ENCODE results near the gene STAG1.
"Not testable (repeated sequence)": the region's sequence is repeated elsewhere in the genome, so short reads cannot be mapped to it uniquely, and the experiment has no call there.

The STAG1 gene

DNA sequence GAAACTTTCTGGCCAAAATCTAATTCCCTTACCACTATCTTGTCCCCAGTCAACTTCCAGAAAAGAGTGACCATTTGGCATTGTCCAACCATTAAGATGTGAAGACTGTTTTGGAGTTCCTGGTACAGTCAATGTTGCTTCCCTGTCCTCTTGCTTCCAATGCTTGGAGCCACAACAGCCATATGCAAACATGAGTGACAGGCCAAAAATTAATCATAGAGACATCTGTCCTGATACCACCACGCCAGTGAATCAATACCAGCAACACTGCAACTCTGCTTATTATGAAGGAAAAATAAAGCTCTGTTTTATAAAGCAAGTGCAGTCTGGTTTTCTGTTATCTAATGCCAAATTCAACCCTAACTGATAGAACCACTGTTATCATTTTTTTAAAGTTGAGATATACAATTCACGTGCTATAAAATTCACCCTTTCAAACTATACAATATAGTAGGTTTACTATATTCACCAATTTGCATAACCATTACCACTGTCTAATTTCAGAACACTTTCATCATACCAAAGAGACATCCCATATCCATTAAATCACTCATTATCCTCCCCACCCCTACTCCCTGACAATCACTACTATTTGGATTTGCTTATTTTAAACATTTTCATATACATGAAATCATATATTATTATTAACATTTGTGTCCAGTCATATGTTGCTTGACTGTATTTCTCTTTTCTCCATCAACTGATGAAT lies 76.9 kb downstream of the STAG1 start:
- H3K9me3 ChIP-seq (ENCODE audit: control insufficient read depth, insufficient read depth, low read depth, low read length), result no peaks in the 10 kb centered on the region
- H3K4me3 ChIP-seq (ENCODE audit: low read depth, low read length), result no peak overlapping the region
- H3K4me1 ChIP-seq (ENCODE audit: control insufficient read depth, insufficient read depth, low read length), result no peaks in the 10 kb centered on the region
- no peak overlapping the region for H3K9ac ChIP-seq (ENCODE audit: low read length)
- H3K27ac ChIP-seq (ENCODE audit: low read depth, low read length), result no peak overlapping the region
- no peaks in the 10 kb centered on the region for H3K27me3 ChIP-seq (ENCODE audit: control insufficient read depth, insufficient read depth, low read length)
- no peaks in the 10 kb centered on the region for H3K36me3 ChIP-seq (ENCODE audit: control insufficient read depth, insufficient read depth, low read length)

- no peaks in the 10 kb centered on the region for H3K9me3 ChIP-seq (ENCODE audit: control insufficient read depth, insufficient read depth, low read depth, low read length)
- no peak overlapping the region for H3K9ac ChIP-seq (ENCODE audit: low read length)
- no peak overlapping the region for H3K27ac ChIP-seq (ENCODE audit: low read depth, low read length)
- H3K4me1 ChIP-seq (ENCODE audit: control insufficient read depth, insufficient read depth, low read length), result no peaks in the 10 kb centered on the region
- H3K27me3 ChIP-seq (ENCODE audit: control insufficient read depth, insufficient read depth, low read length), result no peaks in the 10 kb centered on the region
- H3K36me3 ChIP-seq (ENCODE audit: control insufficient read depth, insufficient read depth, low read length), result no peaks in the 10 kb centered on the region
- H3K4me3 ChIP-seq (ENCODE audit: low read depth, low read length), result no peak overlapping the region
Measured at GRCh38 chr3:136672457-136672856, 79.7 kb downstream of the STAG1 start.

- Histone ChIP-seq H3K9me3 (ENCODE audit: control insufficient read depth, insufficient read depth, low read depth, low read length) (no peaks in the 10 kb centered on the region), H3K4me3 (ENCODE audit: low read depth, low read length) (no peak overlapping the region), H3K27me3 (ENCODE audit: control insufficient read depth, insufficient read depth, low read length) (no peaks in the 10 kb centered on the region), H3K4me1 (ENCODE audit: control insufficient read depth, insufficient read depth, low read length) (no peaks in the 10 kb centered on the region), H3K36me3 (ENCODE audit: control insufficient read depth, insufficient read depth, low read length) (no peaks in the 10 kb centered on the region), H3K9ac (ENCODE audit: low read length) (no peak overlapping the region), H3K27ac (ENCODE audit: low read depth, low read length) (no peak overlapping the region)
Measured at GRCh38 chr3:136671921-136672320, 80.3 kb downstream of the STAG1 start.

GRCh38 chr3:136670166-136670565 lies 82.0 kb downstream of the STAG1 start:
- no peaks in the 10 kb centered on the region for H3K4me1 ChIP-seq (ENCODE audit: control insufficient read depth, insufficient read depth, low read length)
- H3K36me3 ChIP-seq (ENCODE audit: control insufficient read depth, insufficient read depth, low read length), result no peaks in the 10 kb centered on the region
- H3K27me3 ChIP-seq (ENCODE audit: control insufficient read depth, insufficient read depth, low read length), result no peaks in the 10 kb centered on the region
- H3K4me3 ChIP-seq (ENCODE audit: low read depth, low read length), result no peak overlapping the region
- H3K27ac ChIP-seq (ENCODE audit: low read depth, low read length), result no peak overlapping the region
- no peaks in the 10 kb centered on the region for H3K9me3 ChIP-seq (ENCODE audit: control insufficient read depth, insufficient read depth, low read depth, low read length)
- H3K9ac ChIP-seq (ENCODE audit: low read length), result no peak overlapping the region

DNA sequence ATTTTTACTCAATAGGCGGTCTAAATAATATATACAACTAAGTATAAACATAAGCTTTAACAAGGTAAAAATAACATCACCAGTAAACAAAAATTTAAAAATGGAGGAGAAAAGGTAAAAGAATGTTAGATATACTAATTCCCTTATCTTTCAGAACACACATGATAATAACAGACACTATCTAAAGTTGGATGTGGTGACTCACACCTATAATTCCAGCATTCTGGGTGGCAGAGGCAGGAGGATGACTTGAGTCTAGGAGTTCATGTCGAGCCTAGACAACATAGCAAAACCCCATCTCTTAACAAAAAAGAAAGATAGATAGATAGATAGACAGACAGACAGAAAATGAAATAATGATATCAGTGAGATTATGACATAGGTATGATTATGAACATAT lies 85.1 kb downstream of the STAG1 start:
- no peaks in the 10 kb centered on the region for H3K27me3 ChIP-seq (ENCODE audit: control insufficient read depth, insufficient read depth, low read length)
- H3K27ac ChIP-seq (ENCODE audit: low read depth, low read length), result no peak overlapping the region
- H3K36me3 ChIP-seq (ENCODE audit: control insufficient read depth, insufficient read depth, low read length), result no peaks in the 10 kb centered on the region
- H3K9ac ChIP-seq (ENCODE audit: low read length), result no peak overlapping the region
- H3K4me1 ChIP-seq (ENCODE audit: control insufficient read depth, insufficient read depth, low read length), result no peaks in the 10 kb centered on the region
- no peaks in the 10 kb centered on the region for H3K9me3 ChIP-seq (ENCODE audit: control insufficient read depth, insufficient read depth, low read depth, low read length)
- H3K4me3 ChIP-seq (ENCODE audit: low read depth, low read length), result no peak overlapping the region

GRCh38 chr3:136666301-136666700 lies 85.9 kb downstream of the STAG1 start:
- not testable (repeated sequence) for H3K27me3 ChIP-seq (ENCODE audit: control insufficient read depth, insufficient read depth, low read length); H3K4me1 ChIP-seq (ENCODE audit: control insufficient read depth, insufficient read depth, low read length); H3K4me3 ChIP-seq (ENCODE audit: low read depth, low read length); H3K36me3 ChIP-seq (ENCODE audit: control insufficient read depth, insufficient read depth, low read length); H3K27ac ChIP-seq (ENCODE audit: low read depth, low read length); H3K9me3 ChIP-seq (ENCODE audit: control insufficient read depth, insufficient read depth, low read depth, low read length); H3K9ac ChIP-seq (ENCODE audit: low read length)

DNA sequence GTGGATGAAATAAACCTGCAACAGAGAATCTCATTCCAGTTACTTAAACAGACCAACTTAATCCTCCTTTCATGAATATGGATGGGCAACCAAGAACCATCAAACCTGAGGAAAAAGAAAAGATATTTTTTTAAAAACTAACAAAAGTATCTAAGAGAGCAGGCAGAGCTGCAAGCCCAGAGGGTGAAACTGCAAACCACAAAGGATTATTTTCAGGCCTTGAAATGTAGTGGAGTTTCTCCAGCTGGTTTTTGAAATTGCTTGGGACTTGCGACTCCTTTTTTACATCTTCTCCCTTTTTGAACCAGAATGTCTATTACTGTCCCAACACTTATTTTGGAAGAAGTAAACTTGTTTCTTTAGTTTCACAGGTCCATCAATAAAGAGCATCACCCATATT lies 87.4 kb downstream of the STAG1 start:
- Histone ChIP-seq H3K27ac (ENCODE audit: low read depth, low read length) (no peak overlapping the region), H3K27me3 (ENCODE audit: control insufficient read depth, insufficient read depth, low read length) (no peaks in the 10 kb centered on the region), H3K4me3 (ENCODE audit: low read depth, low read length) (no peak overlapping the region), H3K9ac (ENCODE audit: low read length) (no peak overlapping the region), H3K36me3 (ENCODE audit: control insufficient read depth, insufficient read depth, low read length) (no peaks in the 10 kb centered on the region), H3K4me1 (ENCODE audit: control insufficient read depth, insufficient read depth, low read length) (0 out of 2 replicates have a peak, but pooled peaks cover under 1% of the 10 kb centered on the region), H3K9me3 (ENCODE audit: control insufficient read depth, insufficient read depth, low read depth, low read length) (no peaks in the 10 kb centered on the region)

- no peak overlapping the region for H3K27ac ChIP-seq (ENCODE audit: low read depth, low read length)
- H3K9ac ChIP-seq (ENCODE audit: low read length), result no peak overlapping the region
- H3K9me3 ChIP-seq (ENCODE audit: control insufficient read depth, insufficient read depth, low read depth, low read length), result no peaks in the 10 kb centered on the region
- H3K36me3 ChIP-seq (ENCODE audit: control insufficient read depth, insufficient read depth, low read length), result no peaks in the 10 kb centered on the region
- no peak overlapping the region for H3K4me3 ChIP-seq (ENCODE audit: low read depth, low read length)
- H3K27me3 ChIP-seq (ENCODE audit: control insufficient read depth, insufficient read depth, low read length), result no peaks in the 10 kb centered on the region
- H3K4me1 ChIP-seq (ENCODE audit: control insufficient read depth, insufficient read depth, low read length), result peaks cover 10% of the 10 kb centered on the region
Measured at GRCh38 chr3:136661282-136661681, 90.9 kb downstream of the STAG1 start.

DNA sequence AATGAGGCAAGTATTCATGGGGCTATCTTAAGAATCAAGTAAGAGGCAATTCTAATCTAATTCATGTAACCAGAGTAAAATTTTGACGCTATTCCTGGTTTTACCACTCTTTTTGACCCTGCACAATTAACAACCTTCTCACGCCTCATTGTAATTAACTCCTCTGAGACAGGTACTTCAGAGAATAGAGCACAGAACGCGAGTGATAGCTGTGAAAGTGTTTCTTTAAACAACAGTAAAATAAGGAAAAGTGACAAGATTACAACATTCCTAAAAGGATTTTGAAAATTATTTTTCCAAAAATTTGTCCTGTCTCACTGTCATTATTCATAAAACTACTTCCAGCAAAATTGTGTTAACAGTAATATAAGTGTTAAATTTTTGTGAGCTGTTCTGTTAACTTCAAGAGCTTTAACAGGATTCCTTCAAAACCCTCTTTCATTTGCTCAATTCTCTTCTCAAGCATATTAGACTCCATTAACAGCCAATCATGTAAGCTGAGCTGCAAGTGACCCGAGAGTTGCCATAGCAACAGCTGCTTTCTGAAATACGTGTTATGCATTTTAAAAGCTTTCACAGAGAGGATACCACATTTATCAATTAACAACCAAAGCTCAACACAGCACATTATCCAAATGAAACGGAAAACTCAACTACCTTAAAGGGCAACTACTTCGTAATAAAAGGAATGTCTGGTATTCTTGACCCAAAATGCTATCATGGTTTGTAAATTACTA lies 93.1 kb downstream of the STAG1 start:
- no peak overlapping the region for H3K27ac ChIP-seq (ENCODE audit: low read depth, low read length)
- H3K4me3 ChIP-seq (ENCODE audit: low read depth, low read length), result no peak overlapping the region
- H3K9me3 ChIP-seq (ENCODE audit: control insufficient read depth, insufficient read depth, low read depth, low read length), result peaks cover 17% of the 10 kb centered on the region
- no peaks in the 10 kb centered on the region for H3K27me3 ChIP-seq (ENCODE audit: control insufficient read depth, insufficient read depth, low read length)
- peaks cover 10% of the 10 kb centered on the region for H3K4me1 ChIP-seq (ENCODE audit: control insufficient read depth, insufficient read depth, low read length)
- H3K36me3 ChIP-seq (ENCODE audit: control insufficient read depth, insufficient read depth, low read length), result no peaks in the 10 kb centered on the region
- no peak overlapping the region for H3K9ac ChIP-seq (ENCODE audit: low read length)

DNA sequence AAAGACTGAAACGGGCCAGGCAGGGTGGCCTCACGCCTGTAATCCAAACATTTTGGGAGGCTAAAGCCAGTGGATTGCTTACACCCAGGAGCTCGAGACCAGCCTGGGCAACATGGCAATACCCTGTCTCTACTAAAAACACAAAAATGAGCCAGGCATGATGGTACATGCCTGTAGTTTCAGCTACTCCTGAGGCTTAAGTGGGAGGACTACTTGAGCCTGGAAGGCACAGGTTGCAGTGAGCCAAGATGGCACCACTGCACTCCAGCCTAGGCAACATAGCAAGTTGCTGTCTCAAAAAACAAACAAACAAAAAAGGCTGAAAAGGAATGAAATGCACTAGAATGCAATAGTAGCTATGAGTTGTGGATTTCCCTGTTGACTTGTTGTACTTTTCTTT lies 94.7 kb downstream of the STAG1 start:
- no peak overlapping the region for H3K27ac ChIP-seq (ENCODE audit: low read depth, low read length)
- H3K27me3 ChIP-seq (ENCODE audit: control insufficient read depth, insufficient read depth, low read length), result no peaks in the 10 kb centered on the region
- H3K4me3 ChIP-seq (ENCODE audit: low read depth, low read length), result no peak overlapping the region
- peaks cover 10% of the 10 kb centered on the region for H3K4me1 ChIP-seq (ENCODE audit: control insufficient read depth, insufficient read depth, low read length)
- no peak overlapping the region for H3K9ac ChIP-seq (ENCODE audit: low read length)
- H3K36me3 ChIP-seq (ENCODE audit: control insufficient read depth, insufficient read depth, low read length), result 0 out of 2 replicates have a peak, but pooled peaks cover 2% of the 10 kb centered on the region
- peaks cover 24% of the 10 kb centered on the region for H3K9me3 ChIP-seq (ENCODE audit: control insufficient read depth, insufficient read depth, low read depth, low read length)

DNA sequence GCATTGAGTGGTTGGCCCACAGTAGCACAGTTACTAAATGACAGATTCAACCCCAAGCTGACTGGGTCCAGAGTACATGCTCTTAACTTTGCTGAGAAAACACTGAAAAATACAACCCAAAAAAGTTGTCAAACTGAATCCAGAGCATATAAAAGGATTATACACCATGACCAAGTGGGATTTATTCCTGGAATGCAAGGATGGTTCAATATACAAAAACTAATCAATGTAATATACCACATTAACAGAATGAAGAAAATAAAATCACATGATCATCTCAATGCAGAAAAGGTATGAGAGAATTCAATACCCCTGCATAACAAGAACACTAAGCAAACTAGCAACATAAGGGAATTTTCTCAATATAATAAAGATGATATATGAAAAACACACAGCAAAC lies 98.5 kb downstream of the STAG1 start:
- Histone ChIP-seq H3K4me1 (ENCODE audit: control insufficient read depth, insufficient read depth, low read length) (no peaks in the 10 kb centered on the region; the same call in 1 of the 2 replicates), H3K36me3 (ENCODE audit: control insufficient read depth, insufficient read depth, low read length) (0 out of 2 replicates have a peak, but pooled peaks cover 2% of the 10 kb centered on the region), H3K9ac (ENCODE audit: low read length) (no peak overlapping the region), H3K4me3 (ENCODE audit: low read depth, low read length) (no peak overlapping the region), H3K27me3 (ENCODE audit: control insufficient read depth, insufficient read depth, low read length) (no peaks in the 10 kb centered on the region), H3K9me3 (ENCODE audit: control insufficient read depth, insufficient read depth, low read depth, low read length) (peaks cover 24% of the 10 kb centered on the region), H3K27ac (ENCODE audit: low read depth, low read length) (no peak overlapping the region)
